Epithelial cell of esophagus (primary cell): Measurements from ENCODE around the gene ROBO1.

ENCODE experiments used
- DNase-seq: peaks from one replicate; pipeline ENCODE4 v3.0.0; 2010; ENCODE audit warnings: low read depth
- H3K4me3 ChIP-seq: 2 replicates; pipeline ENCODE4 v1.5.1; 2011; ENCODE audit warnings: mild to moderate bottlenecking, low read length, control low read depth
- TF ChIP-seq, protein P1 (sequence below): IDR thresholded peaks from 2 replicates; pipeline ENCODE4 v1.5.1; 2011; ENCODE audit warnings: low read depth, mild to moderate bottlenecking, low read length, control low read depth, inconsistent platforms; ENCODE audit not compliant: insufficient read depth; ENCODE audit errors: missing control alignments

Gene ROBO1

GRCh38 chr3:79005084-79005483 is 762.7 kb downstream of the ROBO1 start:
- DNase-seq = no peak
- H3K4me3 ChIP-seq = no peak overlapping the region
- TF ChIP-seq, protein P1, sequence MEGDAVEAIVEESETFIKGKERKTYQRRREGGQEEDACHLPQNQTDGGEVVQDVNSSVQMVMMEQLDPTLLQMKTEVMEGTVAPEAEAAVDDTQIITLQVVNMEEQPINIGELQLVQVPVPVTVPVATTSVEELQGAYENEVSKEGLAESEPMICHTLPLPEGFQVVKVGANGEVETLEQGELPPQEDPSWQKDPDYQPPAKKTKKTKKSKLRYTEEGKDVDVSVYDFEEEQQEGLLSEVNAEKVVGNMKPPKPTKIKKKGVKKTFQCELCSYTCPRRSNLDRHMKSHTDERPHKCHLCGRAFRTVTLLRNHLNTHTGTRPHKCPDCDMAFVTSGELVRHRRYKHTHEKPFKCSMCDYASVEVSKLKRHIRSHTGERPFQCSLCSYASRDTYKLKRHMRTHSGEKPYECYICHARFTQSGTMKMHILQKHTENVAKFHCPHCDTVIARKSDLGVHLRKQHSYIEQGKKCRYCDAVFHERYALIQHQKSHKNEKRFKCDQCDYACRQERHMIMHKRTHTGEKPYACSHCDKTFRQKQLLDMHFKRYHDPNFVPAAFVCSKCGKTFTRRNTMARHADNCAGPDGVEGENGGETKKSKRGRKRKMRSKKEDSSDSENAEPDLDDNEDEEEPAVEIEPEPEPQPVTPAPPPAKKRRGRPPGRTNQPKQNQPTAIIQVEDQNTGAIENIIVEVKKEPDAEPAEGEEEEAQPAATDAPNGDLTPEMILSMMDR = no peak

DNA sequence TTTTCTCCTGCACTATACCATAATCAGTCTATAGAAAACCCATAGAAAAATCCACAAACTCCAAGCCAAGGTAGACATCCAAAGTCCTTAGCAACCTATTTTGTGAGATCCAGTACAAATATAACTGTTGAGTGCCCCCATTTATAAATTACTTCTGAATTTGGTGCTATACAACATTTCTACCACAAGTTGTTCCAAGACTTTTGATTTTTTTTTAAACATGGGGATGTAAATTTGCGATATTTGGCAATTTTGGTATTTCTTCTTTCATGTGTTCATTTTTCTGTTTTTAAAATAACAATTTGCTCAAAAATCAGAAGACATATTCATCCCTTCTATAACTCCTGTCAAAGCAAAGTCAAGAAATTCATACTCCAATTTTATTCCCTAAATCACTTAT is 763.8 kb downstream of the ROBO1 start:
- TF ChIP-seq, protein P1 = no peak
- no peak overlapping the region for H3K4me3 ChIP-seq
- DNase-seq = no peak

DNA sequence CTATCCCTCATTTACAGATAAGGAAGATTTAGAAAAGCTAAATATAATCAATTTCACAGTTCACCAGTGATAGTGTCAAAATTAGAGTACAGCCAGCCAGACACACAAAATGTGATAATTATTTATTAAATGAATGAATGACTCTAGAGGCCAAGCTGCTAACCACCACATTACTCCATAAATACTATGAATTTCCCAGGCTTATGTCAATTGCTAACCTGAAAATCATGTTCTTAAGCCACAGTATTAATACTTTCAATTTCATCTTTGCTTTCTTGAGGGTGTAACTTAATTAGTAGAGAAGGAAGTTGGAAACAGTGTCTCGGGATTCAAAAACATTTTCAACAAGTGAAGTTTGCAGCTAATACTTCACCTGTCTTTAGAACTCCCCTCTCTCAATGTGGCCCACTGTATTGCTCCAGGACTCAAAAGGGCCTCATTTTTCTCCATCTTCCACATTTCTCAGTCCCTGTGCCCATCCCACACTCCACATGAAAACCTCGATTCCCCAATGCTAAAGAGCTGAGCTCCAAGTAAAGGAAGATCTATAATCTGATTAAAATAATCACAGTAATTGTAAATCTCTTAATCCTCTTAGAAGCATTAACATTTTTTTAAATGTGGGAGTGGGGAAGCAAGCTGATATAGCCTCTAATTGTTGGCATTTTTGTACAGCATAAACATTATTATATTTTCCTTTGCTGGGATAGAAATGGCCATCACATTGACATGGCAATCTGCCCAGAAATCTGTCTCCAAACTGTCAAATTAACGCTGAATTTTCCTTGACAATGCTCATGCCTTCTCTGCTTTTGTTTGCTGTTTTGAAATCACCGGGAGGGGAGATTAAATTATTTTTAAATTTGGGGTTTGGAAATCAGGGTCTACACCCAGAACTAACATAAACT is 765.1 kb downstream of the ROBO1 start:
- DNase-seq = no peak
- TF ChIP-seq, protein P1 = no peak
- H3K4me3 ChIP-seq = no peak overlapping the region

GRCh38 chr3:79001255-79001654 is 766.5 kb downstream of the ROBO1 start:
- TF ChIP-seq, protein P1 = no peak
- H3K4me3 ChIP-seq = no peak overlapping the region
- DNase-seq = no peak

DNA sequence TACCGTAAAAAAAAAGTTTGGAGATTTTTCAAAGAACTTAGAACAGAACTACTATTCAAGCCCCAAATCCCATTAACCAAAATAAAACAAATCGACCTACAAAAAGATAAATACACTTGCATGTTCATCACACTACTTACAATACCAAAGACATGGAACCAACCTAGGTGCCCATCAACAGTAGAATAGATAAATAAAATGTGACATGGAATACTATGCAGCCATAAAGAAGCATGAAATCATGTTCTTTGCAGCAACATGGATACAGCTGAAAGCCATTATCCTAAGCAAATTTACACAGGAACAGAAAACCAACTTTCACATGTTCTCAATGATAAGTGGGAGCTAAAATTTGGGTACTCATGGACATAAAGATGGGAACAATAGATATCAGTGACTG is 768.7 kb downstream of the ROBO1 start:
- TF ChIP-seq, protein P1 = no peak
- no peak overlapping the region for H3K4me3 ChIP-seq
- no peak for DNase-seq

- no peak for DNase-seq
- no peak overlapping the region for H3K4me3 ChIP-seq
- TF ChIP-seq, protein P1 = no peak
Observed at GRCh38 chr3:78995087-78995486, 772.7 kb downstream of the ROBO1 start.
